Ishikawa (cell line): ENCODE data around the gene STIMATE.

Experiments used
- EGR1 ChIP-seq: IDR thresholded peaks from 2 replicates; pipeline ENCODE4 v1.6.1; 2012
- EP300 ChIP-seq: IDR thresholded peaks from 2 replicates; pipeline ENCODE4 v1.6.1; 2012; ENCODE audit warnings: borderline replicate concordance
- FOXM1 ChIP-seq: IDR thresholded peaks from 2 replicates; pipeline ENCODE4 v1.6.1; 2012; ENCODE audit warnings: low read depth, borderline replicate concordance
- MAX ChIP-seq: IDR thresholded peaks from 2 replicates; pipeline ENCODE4 v1.6.1; 2012
- RAD21 ChIP-seq: IDR thresholded peaks from 2 replicates; pipeline ENCODE4 v1.6.1; 2012; ENCODE audit warnings: low read depth
- TEAD4 ChIP-seq: IDR thresholded peaks from 2 replicates; pipeline ENCODE4 v1.6.1; 2012

DNA sequence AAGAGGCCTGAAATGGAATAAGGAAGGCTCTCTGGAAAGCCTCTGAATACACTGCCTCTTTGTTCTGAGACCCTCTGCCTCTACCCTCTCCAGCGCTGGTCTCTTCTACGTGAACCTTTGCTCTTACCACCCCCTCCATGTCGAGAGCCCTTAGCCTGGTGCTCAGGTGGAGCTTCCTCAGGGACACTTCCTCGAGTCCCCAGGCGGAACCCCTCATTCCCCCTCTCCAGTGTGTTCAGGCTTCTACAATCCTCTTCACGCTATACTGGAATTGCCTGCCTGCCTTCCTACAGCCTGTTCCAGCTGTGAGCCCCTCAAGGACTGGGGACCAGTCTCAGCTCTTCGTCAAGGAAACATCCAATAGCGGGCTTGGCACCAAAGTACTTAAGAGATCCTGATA, 7.4 kb downstream of the STIMATE start:
- no peak for TF ChIP-seq RAD21
- no peak for TF ChIP-seq EGR1
- TF ChIP-seq EP300, result no peak
- TF ChIP-seq TEAD4, result no peak
- no peak for TF ChIP-seq FOXM1
- no peak for TF ChIP-seq MAX
